ENCODE data around the gene LDHD.

The LDHD gene

DNA sequence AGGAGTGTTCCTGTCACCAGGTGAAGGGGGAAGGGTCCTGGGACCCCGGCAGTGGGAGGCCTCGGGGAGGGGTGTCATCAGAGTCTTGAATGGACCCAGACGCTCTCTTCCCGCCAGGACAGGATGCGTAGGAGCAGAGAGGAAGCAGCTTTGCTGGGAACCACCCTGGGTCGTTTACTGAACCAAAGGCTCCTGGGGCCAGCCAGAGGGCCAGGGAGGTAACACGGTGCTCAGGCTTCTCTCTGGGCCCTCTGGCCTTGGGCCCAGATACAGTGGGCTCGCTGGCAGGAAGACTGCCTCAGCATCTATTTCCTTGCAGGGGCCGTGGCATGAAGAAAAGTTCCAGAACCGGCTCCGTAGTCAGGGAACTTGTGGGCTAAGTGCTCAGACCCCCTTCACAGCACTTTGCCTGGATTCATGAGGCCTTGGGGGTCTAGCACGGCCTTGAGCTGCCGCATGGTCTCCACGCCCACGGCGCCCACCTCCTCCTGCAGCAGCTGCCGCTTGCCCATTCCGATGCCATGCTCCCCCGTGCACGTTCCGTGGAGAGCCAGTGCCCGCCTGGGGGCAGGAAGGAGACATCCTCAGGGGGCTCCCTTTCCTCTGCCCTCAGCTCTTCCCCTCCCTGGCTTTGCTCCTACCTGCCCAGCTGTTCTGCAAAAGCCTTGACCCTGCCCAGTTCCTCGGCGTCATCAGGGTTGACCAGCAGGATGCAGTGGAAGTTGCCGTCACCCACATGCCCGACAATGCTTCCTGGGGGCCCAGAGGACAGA lies 4.4 kb downstream of the LDHD start:
- H3K27ac ChIP-seq (ENCODE audit: low read length): peak overlapping the region; percentile 100
- peak overlapping the region; percentile 96; the same call in 1 of the 2 replicates for H3K9ac ChIP-seq (ENCODE audit: low read depth, low read length)
- H3K79me2 ChIP-seq (ENCODE audit: insufficient read depth, low read length): peaks cover 34% of the 10 kb centered on the region
- no peaks in the 10 kb centered on the region for H3K27me3 ChIP-seq (ENCODE audit: insufficient read depth, low read length, poor library complexity)
- H3K4me2 ChIP-seq (ENCODE audit: insufficient read depth, low read length): peak overlapping the region; percentile 81; the same call in 1 of the 2 replicates
- H3K4me3 ChIP-seq (ENCODE audit: low read depth in 1 of 2, low read length in 2 of 2): no peak overlapping the region
- H2AFZ ChIP-seq (ENCODE audit: low read depth, low read length): no peak overlapping the region
- peaks cover 2% of the 10 kb centered on the region; the same call in 1 of the 2 replicates for H4K20me1 ChIP-seq (ENCODE audit: insufficient read depth, low read length)
- TF ChIP-seq, protein P1, sequence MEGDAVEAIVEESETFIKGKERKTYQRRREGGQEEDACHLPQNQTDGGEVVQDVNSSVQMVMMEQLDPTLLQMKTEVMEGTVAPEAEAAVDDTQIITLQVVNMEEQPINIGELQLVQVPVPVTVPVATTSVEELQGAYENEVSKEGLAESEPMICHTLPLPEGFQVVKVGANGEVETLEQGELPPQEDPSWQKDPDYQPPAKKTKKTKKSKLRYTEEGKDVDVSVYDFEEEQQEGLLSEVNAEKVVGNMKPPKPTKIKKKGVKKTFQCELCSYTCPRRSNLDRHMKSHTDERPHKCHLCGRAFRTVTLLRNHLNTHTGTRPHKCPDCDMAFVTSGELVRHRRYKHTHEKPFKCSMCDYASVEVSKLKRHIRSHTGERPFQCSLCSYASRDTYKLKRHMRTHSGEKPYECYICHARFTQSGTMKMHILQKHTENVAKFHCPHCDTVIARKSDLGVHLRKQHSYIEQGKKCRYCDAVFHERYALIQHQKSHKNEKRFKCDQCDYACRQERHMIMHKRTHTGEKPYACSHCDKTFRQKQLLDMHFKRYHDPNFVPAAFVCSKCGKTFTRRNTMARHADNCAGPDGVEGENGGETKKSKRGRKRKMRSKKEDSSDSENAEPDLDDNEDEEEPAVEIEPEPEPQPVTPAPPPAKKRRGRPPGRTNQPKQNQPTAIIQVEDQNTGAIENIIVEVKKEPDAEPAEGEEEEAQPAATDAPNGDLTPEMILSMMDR (IDR thresholded peaks at IDR 0.05; ENCODE audit: borderline replicate concordance, extremely low read depth, low read length, poor library complexity, severe bottlenecking): no peak
- no peak for TF ChIP-seq EZH2 (IDR thresholded peaks at IDR 0.05; ENCODE audit: borderline replicate concordance, low read depth, low read length, severe bottlenecking)
- ATAC-seq (ENCODE audit: insufficient read depth, low read depth) (no peak), DNase-seq (no peak)
- H3K36me3 ChIP-seq (ENCODE audit: insufficient read depth, low read length): peaks cover 11% of the 10 kb centered on the region; the same call in 1 of the 2 replicates
- H3K4me1 ChIP-seq (ENCODE audit: insufficient read depth, low read length): peaks cover 52% of the 10 kb centered on the region
- no peaks in the 10 kb centered on the region for H3K9me3 ChIP-seq (ENCODE audit: insufficient read depth, low read length, severe bottlenecking)

DNA sequence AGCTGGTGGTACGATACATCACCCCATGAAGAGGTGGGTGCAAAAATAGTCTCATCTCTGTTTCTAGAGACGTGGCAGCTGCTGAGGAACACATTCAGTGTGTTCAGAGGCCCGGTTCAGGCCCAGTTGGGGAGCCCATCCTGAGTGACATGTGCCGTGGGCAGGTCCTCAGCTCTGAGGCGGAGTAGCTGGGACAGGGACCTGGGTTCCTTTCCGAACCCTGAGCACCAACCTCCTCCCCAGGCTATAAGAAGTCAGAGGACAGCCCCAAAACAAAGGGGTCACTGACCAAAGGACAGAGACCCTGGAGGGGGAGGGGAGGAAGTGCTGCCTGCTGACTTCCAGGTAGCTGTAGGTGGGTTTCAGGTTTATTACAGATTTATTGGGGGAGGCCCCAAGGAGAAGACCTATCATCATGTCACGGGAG lies 5.1 kb downstream of the LDHD start:
- Histone ChIP-seq H2AFZ (ENCODE audit: low read depth, low read length) (no peak overlapping the region), H4K20me1 (ENCODE audit: insufficient read depth, low read length) (peaks cover 2% of the 10 kb centered on the region; the same call in 1 of the 2 replicates), H3K27me3 (ENCODE audit: insufficient read depth, low read length, poor library complexity) (no peaks in the 10 kb centered on the region), H3K4me3 (ENCODE audit: low read depth in 1 of 2, low read length in 2 of 2) (peak overlapping the region in 1 of 2 experiments; percentile 61; a peak in 1 of 4 replicates), H3K36me3 (ENCODE audit: insufficient read depth, low read length) (peaks cover 17% of the 10 kb centered on the region), H3K27ac (ENCODE audit: low read length) (peak overlapping the region; percentile 100), H3K4me1 (ENCODE audit: insufficient read depth, low read length) (peaks cover 58% of the 10 kb centered on the region), H3K9me3 (ENCODE audit: insufficient read depth, low read length, severe bottlenecking) (no peaks in the 10 kb centered on the region), H3K9ac (ENCODE audit: low read depth, low read length) (peak overlapping the region; percentile 96), H3K79me2 (ENCODE audit: insufficient read depth, low read length) (peaks cover 40% of the 10 kb centered on the region), H3K4me2 (ENCODE audit: insufficient read depth, low read length) (peak overlapping the region; percentile 81)
- no peak for DNase-seq
- TF ChIP-seq, protein P1 (IDR thresholded peaks at IDR 0.05; ENCODE audit: borderline replicate concordance, extremely low read depth, low read length, poor library complexity, severe bottlenecking): no peak
- TF ChIP-seq EZH2 (IDR thresholded peaks at IDR 0.05; ENCODE audit: borderline replicate concordance, low read depth, low read length, severe bottlenecking): no peak
- ATAC-seq (ENCODE audit: insufficient read depth, low read depth): no peak

DNA sequence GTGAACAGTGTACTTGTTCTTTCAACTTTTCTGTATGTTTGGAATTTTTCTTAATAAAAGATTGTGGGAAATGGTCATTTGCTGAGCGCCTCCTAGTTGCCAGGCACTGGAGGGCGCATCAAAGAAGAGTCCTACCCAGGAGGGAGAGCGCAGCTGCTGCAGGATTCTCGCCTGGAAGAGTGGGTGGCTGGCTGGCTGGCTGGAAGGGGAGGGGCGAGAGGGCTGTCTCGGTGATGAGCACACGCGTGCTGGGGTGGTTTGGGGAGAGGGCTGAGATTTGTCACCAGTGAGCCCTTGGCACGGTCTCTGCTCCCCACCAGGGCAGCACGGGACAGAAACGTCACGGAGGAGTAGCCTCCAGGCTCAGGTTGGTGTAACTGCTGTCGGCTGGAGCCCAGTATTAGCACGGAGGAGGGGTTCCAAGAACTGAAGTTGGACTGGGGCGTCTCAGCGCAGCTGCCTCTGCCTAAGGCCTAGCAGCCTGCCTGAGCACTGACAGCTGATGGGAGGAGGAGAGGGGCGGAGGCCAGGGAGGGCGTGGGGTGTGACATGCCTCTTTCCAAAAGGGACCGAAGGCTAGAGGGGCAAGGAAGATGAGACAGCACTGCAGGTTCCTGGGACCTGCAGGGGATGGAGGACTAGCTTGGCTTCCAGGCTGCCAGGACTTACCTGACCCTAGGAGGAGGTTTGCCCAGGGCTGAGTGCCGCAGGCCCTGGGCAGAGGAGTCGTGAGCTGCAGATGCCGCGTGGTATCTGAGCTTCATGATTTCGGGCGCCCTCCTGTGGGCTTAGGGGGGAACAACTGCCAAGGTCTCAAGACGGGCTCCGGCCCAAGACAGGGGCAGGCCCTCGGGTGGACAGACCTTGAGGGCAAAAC lies 5.7 kb downstream of the LDHD start:
- H3K27ac ChIP-seq (ENCODE audit: low read length): peak overlapping the region; percentile 100
- peak; percentile 90 for DNase-seq
- peak overlapping the region; percentile 96 for H3K9ac ChIP-seq (ENCODE audit: low read depth, low read length)
- H3K4me1 ChIP-seq (ENCODE audit: insufficient read depth, low read length): peaks cover 65% of the 10 kb centered on the region
- peak overlapping the region; percentile 17 to 61; a peak in 3 of 4 replicates for H3K4me3 ChIP-seq (ENCODE audit: low read depth in 1 of 2, low read length in 2 of 2)
- peak overlapping the region; percentile 49; the same call in 1 of the 2 replicates for H2AFZ ChIP-seq (ENCODE audit: low read depth, low read length)
- TF ChIP-seq, protein P1 (IDR thresholded peaks at IDR 0.05; ENCODE audit: borderline replicate concordance, extremely low read depth, low read length, poor library complexity, severe bottlenecking): peak; percentile 94
- no peak for TF ChIP-seq EZH2 (IDR thresholded peaks at IDR 0.05; ENCODE audit: borderline replicate concordance, low read depth, low read length, severe bottlenecking)
- peak; percentile 68 for ATAC-seq (ENCODE audit: insufficient read depth, low read depth)
- peaks cover 2% of the 10 kb centered on the region; the same call in 1 of the 2 replicates for H4K20me1 ChIP-seq (ENCODE audit: insufficient read depth, low read length)
- H3K27me3 ChIP-seq (ENCODE audit: insufficient read depth, low read length, poor library complexity): no peaks in the 10 kb centered on the region
- peak overlapping the region; percentile 81 for H3K4me2 ChIP-seq (ENCODE audit: insufficient read depth, low read length)
- peaks cover 23% of the 10 kb centered on the region for H3K36me3 ChIP-seq (ENCODE audit: insufficient read depth, low read length)
- H3K9me3 ChIP-seq (ENCODE audit: insufficient read depth, low read length, severe bottlenecking): no peaks in the 10 kb centered on the region
- H3K79me2 ChIP-seq (ENCODE audit: insufficient read depth, low read length): peaks cover 46% of the 10 kb centered on the region
